Renal cortex interstitium (tissue), 11 donors: ENCODE results near the gene SSBP3. TPM values are rescaled to one million over a fixed set of nuclear protein-coding genes. Genes with fewer than 3 reads are reported as not detected.
A peak's percentile ranks its signal among the peaks of the same experiment; 100 is the strongest.

Experiments used
- DNase-seq, 11 donors: peaks; one replicate each; pipeline ENCODE4 v3.0.0-alpha.2; 2013; ENCODE audit warnings: low read depth in 9 of 11, low spot score in 4 of 11; ENCODE audit errors: extremely low read depth in 1 of 11
- polyA plus RNA-seq, 3 donors: library from polyadenylated mRNA; unstranded; fragments of 120-200 nt; gene quantifications; one replicate each; pipeline ENCODE4 v1.2.1, GENCODE V29; 2013; ENCODE audit not compliant: insufficient read length in 3 of 3

SSBP3 gene
- polyA plus RNA-seq, 3 donors: 119 to 124 (median 120) TPM

DNA sequence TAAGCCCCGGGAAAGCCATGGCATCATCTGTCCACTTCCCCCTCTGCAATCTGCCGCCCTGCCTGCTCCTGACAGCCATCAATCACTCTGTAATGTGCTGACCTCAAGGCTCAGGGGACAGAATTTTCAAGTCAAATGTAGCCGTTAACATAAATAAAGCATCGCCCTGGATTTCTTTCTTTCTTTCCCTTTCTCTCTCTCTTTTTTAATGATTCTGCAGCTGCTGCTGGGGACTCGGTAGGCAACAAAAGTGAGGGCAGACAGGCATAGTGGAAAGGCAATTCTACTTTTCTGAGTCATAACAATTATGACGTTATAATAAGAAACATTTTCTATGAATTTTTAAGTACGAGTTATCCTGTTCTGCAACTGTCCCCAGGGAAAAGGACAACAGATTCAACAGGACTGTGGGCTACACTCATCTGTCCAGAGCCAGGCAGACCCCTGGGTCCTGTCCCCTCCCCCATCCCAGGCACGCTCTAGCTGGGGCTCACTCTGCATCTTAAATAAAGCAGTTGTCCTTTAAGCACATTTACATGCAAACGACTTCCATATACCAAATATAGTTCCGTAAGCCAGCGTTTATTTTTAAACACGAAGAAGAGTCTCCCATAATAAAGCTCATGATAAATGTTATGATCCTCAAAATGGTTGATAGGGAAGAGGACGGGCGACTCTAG is 78.7 kb downstream of the SSBP3 start:
- no peak for DNase-seq

DNA sequence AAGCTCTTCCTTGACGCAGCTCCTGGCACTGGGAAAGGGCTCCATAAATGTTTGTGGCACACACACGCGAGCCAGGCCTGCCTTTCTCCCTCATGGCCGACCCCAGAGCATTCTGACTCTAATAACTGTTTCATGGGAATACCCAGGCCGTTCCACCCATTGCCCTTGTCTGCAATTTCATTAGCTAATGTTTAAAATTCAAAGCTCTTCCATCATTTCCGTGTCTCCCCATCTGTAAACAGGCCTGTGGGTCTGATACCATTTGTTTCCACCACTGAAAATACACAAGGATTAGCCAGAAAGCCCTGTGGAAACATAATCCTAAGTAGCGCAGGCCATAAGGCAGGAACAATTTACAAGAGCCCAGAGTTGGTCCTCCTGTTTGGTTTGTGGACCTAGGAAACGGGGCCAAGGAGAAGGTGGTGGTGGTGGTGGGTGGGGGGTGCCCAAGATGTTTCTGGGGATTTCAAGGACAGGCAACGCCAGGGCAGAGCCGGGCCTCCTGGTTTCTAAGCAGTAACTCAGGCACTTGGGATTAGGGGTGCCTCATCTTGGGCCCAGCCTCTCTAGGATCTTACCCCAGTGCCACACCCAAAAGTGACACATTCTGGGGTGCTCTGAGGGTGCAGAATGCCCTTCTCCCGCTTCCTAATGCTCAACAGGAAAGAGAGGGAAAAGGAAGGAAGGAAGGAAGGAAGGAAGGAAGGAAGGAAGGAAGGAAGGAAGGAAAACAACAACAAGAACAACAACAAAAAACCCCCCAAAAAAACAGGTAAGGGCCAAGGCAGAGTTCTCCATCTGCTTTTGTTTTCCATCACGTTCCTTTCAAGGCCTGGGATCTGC is 79.4 kb downstream of the SSBP3 start:
- DNase-seq: no peak

DNA sequence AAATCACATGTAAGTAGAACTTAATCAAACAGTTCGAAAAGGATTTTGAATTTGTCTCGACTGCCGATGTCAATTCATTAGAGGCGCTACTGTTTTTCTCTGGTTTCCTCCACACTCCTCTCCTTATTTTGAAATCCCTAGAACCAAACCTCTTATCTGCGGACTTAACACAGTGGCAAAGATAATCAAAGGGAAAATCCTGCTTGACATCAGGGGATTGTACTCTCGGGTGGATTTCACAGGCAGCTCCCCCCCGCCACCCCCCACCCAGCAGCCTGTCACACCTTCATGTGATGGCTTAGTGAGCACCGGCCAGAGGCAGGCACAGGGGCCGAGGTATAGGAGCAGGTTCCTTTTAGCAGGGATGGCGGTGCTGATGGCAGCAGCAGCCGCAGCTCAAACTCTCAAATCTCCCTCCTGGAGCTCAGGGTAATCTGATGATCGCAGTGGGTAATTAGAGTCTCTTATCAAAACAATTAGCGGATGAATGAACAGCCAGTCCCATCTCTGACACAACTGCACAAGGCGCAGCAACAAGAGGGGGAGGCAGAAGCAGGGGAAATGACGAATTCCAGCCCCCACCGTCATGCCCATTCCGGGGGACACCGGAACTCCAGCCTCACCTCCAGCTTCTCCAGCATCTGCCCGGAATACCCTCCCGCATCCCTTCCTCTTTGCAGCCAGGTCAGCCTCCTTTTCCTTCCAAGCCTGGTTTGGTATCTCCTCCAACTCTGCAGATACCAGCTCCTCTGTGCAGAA is 80.3 kb downstream of the SSBP3 start:
- DNase-seq: no peak

DNA sequence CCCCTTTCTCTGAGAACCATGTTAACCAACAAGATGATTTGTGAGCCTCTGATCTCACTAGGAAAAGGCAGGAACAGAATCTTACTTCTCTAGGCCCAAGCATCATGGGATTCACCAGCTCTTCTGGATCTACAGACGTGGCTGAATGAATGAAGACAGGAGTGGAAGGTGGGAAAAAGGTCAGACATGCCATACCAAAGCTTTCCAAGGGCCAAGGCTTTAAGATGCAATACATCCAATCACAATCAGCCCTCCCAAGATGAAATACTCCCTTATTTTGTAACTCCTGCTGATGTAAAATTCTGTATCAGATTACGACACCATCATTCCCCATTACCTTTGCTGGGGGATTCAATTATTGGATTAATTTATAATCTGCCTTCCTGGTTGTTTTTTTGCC is 80.9 kb downstream of the SSBP3 start:
- no peak for DNase-seq

DNA sequence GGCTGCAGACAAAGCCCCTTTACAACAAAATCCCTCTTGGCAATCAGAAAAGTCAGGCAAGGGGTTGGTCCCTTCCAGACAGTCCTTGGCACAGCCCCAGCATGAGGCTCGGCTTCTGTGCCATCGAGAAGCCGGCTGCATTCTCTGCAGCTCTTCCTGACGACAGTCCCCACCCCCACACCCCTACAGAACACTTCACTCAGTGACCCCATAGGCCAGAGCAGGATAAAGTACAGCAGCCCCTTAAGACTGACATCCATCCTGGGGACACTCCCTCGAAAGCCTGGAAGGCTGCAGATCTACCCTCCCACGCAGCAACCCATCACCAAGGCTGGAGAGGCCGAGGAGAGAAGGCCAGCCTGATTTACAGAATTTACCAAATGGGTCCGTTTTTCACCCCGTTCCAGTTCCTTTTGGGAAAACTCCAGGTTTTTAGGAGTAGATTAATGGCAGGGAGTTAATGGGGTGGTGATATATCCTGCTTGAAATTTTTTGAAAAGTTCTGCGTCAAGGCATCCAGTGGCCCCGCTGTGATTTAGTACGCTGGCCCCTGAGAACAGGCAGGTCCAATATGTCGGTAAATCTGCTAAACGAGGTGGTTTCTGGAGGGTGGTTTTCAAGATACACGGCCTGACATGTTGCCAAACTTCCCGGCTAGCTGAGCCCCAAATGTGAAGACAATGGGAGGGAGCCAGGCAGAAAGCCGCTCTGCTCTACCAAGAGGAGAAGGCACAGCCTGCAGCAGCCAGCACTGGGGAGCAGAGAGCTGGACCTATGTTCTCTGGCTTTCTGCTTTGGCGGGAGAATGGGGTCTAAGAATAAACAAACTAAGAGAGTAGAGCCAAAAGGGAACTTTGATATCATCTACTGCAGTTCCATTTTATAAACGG is 81.7 kb downstream of the SSBP3 start:
- DNase-seq: peak in 5 of 11 donors; percentile 59 to 64 (median 62)

DNA sequence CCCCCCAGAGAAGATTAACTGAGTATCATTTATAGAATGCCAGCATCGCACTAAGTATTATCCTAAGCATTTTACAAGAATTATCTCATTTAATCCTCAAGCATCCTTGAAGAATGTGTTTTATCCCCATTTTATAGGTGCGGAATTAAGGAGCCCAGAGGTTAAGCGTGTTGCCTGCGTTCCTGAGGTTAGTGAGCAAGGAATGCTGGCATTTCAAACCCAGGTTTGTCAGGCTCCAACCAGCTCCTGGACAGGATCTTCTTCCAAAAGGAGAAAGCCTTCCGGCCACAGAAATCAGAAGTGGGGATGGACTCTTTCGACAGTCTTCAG is 82.3 kb downstream of the SSBP3 start:
- no peak for DNase-seq

DNA sequence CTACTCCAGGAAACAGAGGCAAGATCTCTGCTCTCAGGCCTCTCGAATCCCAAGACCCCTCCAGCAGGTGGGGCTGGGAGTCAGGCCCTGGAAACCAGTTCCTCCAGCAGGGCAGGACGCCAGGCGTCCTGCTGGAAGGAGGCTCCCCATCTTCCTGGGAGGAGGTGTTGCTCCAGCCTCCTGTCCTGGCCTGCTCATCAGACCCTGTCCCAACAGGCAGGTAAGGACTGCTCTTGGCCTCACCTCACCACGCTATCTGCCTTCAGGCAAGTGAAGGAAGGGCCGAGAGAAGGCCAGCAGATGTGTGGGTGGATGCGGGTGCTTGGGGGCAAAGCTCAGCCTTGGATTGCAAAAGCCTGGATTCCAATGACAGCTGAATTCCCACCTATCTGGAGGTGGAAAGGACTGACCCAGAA is 82.9 kb downstream of the SSBP3 start:
- DNase-seq: no peak

DNA sequence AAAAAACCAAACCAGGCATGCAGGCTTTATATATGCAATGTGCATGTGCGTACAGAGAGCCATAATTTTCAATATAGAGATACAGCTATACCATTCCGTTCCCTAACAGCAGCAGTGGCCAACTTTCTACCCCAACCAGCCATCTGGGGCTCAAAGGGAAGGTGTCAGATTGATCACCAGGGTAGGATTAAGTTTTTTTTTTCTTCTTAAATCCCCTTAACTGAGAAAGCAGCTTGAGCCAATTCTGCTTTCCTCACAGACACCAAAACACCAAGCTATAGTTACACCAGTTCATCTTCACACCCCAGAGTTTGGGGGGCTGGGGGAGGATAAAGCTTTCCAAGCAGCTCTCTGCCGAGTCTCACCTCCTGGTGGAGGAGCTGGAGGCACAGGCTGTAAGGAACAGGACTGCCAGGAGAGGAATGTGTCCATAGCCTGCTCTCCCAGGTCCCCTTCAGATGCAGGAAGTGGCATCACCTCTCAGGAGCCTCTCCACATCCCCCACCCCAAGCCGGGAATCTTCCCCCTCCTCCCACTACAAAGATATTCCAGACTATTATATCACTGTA is 87.9 kb downstream of the SSBP3 start:
- no peak for DNase-seq

DNA sequence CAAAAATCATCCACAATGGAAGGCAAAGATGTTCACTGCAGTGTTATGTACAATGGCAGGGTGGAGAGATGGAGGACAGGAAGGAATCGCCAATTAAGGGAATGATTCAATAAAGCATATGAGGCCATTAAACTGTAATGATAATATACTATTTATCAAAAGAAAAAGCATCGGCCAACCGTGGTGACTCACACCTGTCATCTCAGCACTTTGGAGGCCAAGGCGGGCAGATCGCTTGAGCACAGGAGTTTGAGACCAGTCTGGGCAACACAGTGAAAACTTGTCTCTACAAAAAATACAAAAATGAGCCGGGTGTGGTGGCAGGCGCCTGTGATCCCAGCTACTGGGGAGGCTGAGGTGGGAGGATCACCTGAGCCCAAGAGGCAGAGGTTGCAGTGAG is 89.1 kb downstream of the SSBP3 start:
- no peak for DNase-seq

DNA sequence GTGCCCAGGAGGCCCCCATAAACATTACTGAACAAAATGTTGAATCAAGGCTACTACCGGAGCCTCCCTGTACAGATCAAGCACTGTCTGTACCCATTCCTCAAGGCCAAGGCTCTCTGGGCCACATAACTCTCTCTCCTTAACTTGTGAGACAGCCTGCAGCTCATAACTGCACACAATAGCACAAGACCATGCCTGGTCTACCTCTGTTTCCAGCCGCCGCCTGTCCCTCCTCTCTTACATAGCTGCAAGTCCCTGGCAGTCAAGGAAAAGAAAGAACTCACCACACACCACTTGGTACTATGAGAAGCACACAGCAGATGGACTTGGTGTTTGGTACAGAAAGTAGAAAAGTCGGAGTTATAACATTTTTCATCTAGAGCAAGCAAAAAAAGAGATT is 91.1 kb downstream of the SSBP3 start:
- no peak for DNase-seq

DNA sequence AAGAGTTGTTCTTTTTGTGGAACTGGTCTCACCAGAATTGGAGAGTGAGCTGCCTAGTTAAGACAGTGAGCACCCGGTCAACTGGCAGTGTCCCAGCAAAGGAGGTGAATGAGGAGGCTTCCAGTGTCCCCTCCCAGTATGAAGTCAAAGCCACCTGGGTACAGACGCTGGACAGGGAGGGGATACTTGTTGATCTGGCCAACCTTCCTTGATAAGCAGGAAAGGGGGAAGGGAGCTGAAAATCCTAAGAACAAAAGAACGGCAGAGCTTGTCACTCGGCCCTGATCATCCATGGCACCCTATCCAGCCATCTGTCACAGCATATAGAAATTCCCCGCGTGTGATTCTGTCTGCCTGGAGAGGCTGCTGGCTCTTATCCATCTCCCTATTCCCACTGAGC is 91.5 kb downstream of the SSBP3 start:
- DNase-seq: no peak

DNA sequence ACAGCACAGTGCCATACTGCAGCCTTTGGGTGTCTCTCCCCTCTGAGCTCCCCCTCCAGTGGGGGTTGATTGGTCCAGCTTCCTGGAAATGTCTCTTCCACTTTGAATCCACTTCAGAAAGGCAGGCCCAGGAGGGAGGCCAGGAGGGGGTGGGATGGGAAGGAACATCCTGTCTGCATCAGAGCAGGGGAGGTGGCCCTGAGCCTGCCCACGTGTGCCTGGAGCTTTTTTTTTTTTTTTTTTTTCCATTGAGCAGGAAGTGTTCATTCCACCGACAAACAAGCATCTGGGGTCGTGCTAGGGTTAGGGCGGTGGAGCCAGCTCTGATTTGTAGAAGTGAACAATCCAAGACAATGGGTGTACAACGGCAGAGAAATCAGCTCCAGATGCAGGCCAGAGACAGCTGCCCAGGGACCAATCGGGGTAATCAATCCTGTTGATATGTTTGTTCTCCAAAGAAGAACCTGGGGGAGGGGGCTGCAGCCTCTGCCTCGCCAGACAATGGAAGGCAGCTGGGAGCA is 93.3 kb downstream of the SSBP3 start:
- peak in 2 of 11 donors; percentile 48 to 56 for DNase-seq

DNA sequence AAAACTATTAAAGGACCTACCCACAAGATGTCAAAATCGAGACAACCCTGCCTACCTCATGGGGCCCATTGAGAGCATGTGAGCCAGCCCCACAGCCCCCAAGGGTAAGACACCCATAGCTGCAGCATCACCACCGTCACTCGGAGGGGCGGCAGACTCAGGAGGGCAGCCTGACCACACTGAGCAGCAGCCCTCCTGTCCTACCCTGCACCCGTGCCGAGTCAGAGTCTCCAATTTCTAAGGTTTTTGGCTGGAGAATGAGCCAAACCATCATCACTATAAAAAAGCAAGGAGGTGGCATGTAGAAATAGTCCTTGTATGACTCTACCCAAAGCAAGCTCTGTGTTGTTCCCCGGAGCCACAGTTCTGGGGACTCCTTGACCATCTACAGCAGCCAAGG is 94.7 kb downstream of the SSBP3 start:
- DNase-seq: no peak

DNA sequence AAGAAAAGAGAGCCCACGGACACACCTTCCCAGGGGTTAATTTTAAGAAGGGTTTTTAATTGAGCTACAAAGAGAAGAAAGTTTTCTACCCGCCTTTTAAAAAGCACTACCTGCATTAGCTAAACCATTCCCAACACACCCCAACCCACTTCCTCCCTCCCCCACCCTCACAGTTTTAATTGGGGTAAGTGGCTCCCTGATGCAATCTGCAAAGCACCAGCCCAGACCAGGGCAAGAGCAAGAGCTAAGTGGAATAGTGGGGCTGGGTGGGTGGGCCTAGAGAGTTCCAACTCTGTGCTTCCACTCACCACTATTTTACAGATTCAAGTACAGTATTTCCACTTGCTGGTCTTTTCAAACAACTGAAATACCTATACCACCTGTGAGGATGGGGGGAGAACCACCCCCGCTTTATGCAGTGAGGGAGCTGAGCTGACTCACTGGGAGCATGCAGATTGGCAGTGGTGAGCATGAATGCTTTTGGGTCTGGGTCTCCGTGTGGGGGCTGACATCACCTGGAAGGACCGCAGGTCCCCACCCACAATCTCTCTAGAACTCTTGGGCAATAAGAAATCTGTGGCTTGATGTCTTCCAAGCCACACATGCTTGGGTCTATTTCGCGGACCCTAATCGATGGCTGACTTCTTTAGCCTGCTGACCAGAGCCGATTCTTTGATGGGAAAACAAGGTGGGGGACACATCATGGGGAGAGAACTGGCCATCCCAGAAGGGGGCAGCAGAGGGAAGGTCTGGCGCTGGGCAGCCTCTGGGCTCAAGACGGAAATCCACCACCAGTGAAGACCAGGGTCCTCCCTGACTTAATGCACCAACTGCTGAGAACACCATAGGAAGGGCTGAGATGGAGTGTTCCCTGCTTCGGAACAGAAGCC is 95.5 kb downstream of the SSBP3 start:
- no peak for DNase-seq

DNA sequence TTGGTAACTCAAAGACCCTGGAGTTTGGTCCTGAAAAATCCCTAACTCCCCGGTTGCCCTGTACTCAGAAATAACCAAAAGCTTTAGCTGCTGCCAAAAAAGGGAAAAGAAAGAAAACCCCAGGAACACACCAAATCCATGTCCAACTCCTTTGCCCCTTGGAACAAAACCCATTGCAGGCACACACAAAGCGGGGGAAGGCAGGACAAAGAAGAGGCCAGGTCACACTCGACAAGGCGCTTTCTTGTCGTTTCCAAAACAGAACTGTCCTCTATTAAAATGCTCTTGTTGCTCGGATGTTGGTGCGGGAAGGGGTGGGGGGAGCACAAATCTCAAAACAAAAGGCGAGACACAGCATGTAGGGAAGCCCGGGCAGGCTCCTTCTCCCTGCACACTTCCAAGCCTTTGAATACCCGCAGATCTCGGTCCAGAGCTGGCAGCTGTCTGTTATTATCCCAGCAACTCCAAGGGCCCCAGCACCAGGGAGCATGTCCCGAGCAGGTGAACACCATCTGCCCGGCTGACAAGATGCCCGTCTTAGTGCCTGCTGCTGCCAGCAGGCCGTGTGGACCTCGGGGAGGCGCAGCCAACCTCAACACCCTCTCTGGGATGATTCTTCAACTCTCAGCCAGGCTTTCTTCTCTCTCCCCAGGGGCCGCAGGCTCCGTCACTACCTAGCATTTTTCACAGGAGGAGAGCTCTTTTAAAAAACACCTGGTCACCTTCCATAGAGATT is 96.4 kb downstream of the SSBP3 start:
- DNase-seq: no peak

DNA sequence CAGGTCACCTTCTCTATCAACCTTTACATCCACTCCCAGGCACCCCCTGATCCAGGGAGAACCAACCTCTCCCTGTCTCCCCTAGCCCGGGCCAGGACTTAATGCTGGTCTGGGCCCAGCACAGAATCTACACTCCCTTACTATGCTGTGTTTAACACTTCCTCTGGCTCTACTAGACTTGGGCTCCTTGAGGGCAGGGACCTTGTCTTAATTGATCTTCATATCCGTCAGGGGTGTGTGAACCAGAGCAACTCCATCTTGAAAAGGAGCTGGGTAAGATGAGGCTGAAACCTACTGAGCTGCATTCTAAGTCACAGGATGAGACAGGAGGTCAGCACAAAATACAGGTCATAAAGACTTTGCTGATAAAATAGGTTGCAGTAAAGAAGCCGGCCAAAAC is 98.9 kb downstream of the SSBP3 start:
- no peak for DNase-seq

DNA sequence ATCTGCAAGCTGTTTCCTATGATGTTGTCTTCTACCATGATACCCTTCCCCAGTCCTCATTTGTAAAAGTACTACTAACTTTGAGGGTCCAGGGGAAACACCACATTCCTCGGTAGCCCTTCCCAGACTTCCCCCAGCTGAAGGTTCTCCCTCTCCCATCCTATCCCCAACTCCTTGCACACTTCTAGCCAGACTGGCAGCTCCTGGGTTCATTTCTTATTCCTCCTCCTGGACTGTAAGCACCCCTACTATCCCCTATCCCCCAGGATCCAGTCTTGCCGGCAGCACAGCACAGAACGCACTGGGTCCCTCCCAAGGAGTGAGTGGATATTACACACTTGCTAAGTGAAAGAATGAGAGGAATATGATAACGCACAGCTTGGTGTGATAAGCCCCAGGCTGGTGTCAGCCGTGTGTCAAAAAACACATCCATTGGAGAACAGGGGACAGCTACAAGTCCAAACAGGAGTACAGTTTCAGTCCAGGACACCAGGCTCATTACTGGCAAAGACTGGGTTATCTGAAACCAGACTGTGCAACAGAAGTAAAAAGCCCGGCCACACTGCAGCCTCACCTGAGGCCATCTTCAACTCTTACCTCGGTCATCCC is 100.2 kb downstream of the SSBP3 start:
- DNase-seq: no peak
